SK-N-SH (cell line): ENCODE measurements around the gene UBC. TPM values are rescaled to one million over a fixed set of nuclear protein-coding genes. Genes with fewer than 3 reads are reported as not detected.

Experiments used
- CTCF ChIA-PET: fragments of 300-600, 350-600 bp; formaldehyde crosslinking; extraction: SDS; loops from one replicate; lab custom pipeline; 2021; lab: Yijun Ruan, JAX
- POLR2A ChIA-PET: fragments of 350-600 bp; sonication (Branson Sonifier 250); formaldehyde crosslinking; extraction: SDS; loops from one replicate; lab custom pipeline; 2020; ENCODE audit warnings: antibody characterized with exemption, inconsistent platforms; lab: Yijun Ruan, JAX
- DNase-seq: peaks from one replicate; pipeline ENCODE4 v3.0.0; 2012
- H2AFZ ChIP-seq: fragments of 200-600 bp; sonication (generic); 2 replicates; pipeline ENCODE4 v1.8.1; 2016; ENCODE audit warnings: antibody characterized with exemption, mild to moderate bottlenecking, low read depth
- H3F3A ChIP-seq: fragments of 200-600 bp; sonication (generic); replicated peaks from 2 replicates; pipeline ENCODE3; 2016; ENCODE audit warnings: antibody characterized with exemption, mild to moderate bottlenecking; ENCODE audit not compliant: insufficient read depth
- H3K27ac ChIP-seq, 2 experiments: fragments of 200-500 bp in 1 of 2; fragments of 200-600 bp in 1 of 2; sonication (Bioruptor generic) in 1 of 2; sonication (generic), shearing (Covaris generic) in 1 of 2; 2 replicates each; pipeline versions ENCODE4 v1.5.1 to v1.6.1; 2014 to 2016; ENCODE audit warnings: low read depth in 2 of 2, inconsistent platforms in 1 of 2, low read length in 1 of 2, mild to moderate bottlenecking in 1 of 2, mixed read lengths in 1 of 2
- H3K27me3 ChIP-seq: fragments of 200-600 bp; sonication (generic), shearing (Covaris generic); 2 replicates; pipeline ENCODE4 v1.6.1; 2016; ENCODE audit warnings: mixed run types; ENCODE audit not compliant: insufficient read depth
- H3K36me3 ChIP-seq, 2 experiments: fragments of 200-500 bp in 1 of 2; fragments of 200-600 bp in 1 of 2; sonication (Bioruptor generic) in 1 of 2; sonication (generic) in 1 of 2; replicated peaks in 1 of 2; 2 replicates each; pipeline versions ENCODE3 to v1.5.1; 2014 to 2016; ENCODE audit warnings: low read length in 1 of 2, mild to moderate bottlenecking in 1 of 2; ENCODE audit not compliant: insufficient read depth in 2 of 2, control insufficient read depth in 1 of 2
- H3K4me1 ChIP-seq, 2 experiments: fragments of 200-500 bp in 1 of 2; fragments of 200-600 bp in 1 of 2; sonication (Bioruptor generic) in 1 of 2; sonication (generic), shearing (Covaris generic) in 1 of 2; 2 replicates each; pipeline versions ENCODE4 v1.5.1 to v1.6.1; 2014 to 2016; ENCODE audit warnings: low read depth in 1 of 2, low read length in 1 of 2, mixed run types in 1 of 2; ENCODE audit not compliant: insufficient read depth in 2 of 2, control insufficient read depth in 1 of 2
- H3K4me2 ChIP-seq: fragments of 200-600 bp; sonication (generic), shearing (Covaris generic); 2 replicates; pipeline ENCODE4 v1.6.1; 2017; ENCODE audit warnings: mixed run types
- H3K4me3 ChIP-seq, 2 experiments: fragments of 200-500 bp in 1 of 2; fragments of 200-600 bp in 1 of 2; sonication (Bioruptor generic) in 1 of 2; sonication (generic), shearing (Covaris generic) in 1 of 2; 2 replicates each; pipeline versions ENCODE4 v1.5.1 to v1.8.1; 2014 to 2016; ENCODE audit warnings: low read depth in 2 of 2, inconsistent platforms in 1 of 2, low read length in 1 of 2, mild to moderate bottlenecking in 1 of 2, mixed read lengths in 1 of 2, moderate library complexity in 1 of 2
- H3K79me2 ChIP-seq: fragments of 200-600 bp; sonication (generic); 2 replicates; pipeline ENCODE4 v1.8.1; 2017; ENCODE audit warnings: mild to moderate bottlenecking; ENCODE audit not compliant: insufficient read depth
- H3K9ac ChIP-seq: fragments of 200-600 bp; sonication (generic); 2 replicates; pipeline ENCODE4 v1.6.1; 2017; ENCODE audit warnings: mixed run types
- H3K9me2 ChIP-seq: fragments of 200-600 bp; sonication (generic); 2 replicates; pipeline ENCODE4 v1.6.1; 2017; ENCODE audit warnings: mixed run types
- H3K9me3 ChIP-seq: fragments of 200-600 bp; sonication (generic); 2 replicates; pipeline ENCODE4 v1.6.1; 2017; ENCODE audit warnings: mixed run types, mild to moderate bottlenecking, moderate library complexity
- H4K20me1 ChIP-seq: fragments of 200-600 bp; sonication (generic); 2 replicates; pipeline ENCODE4 v1.6.1; 2017; ENCODE audit warnings: mild to moderate bottlenecking, mixed run types; ENCODE audit not compliant: insufficient read depth
- ELF1 ChIP-seq: IDR thresholded peaks from 2 replicates; pipeline ENCODE4 v1.4.0; 2012
- EP300 ChIP-seq, 2 experiments: IDR thresholded peaks; 2 replicates each; pipeline versions ENCODE4 v1.4.0 to v1.6.1; 2012; ENCODE audit warnings: borderline replicate concordance in 1 of 2, low read depth in 1 of 2, low read length in 1 of 2
- EZH2phosphoT487 ChIP-seq: fragments of 200-600 bp; sonication (generic); IDR thresholded peaks from 2 replicates; pipeline ENCODE4 v1.6.1; 2017; ENCODE audit warnings: low read depth, mixed run types, mild to moderate bottlenecking, antibody characterized with exemption, moderate library complexity, borderline replicate concordance
- FOSL2 ChIP-seq: IDR thresholded peaks from 2 replicates; pipeline ENCODE4 v1.4.0; 2012; ENCODE audit warnings: low read depth, mild to moderate bottlenecking, moderate library complexity, borderline replicate concordance
- FOXM1 ChIP-seq: IDR thresholded peaks from 2 replicates; pipeline ENCODE4 v1.4.0; 2012; ENCODE audit warnings: low read depth, mild to moderate bottlenecking
- GABPA ChIP-seq: IDR thresholded peaks from 2 replicates; pipeline ENCODE4 v1.4.0; 2012; ENCODE audit warnings: low read depth, mild to moderate bottlenecking
- GATA2 ChIP-seq: sonication (generic); formaldehyde crosslinking; IDR thresholded peaks from 2 replicates; pipeline ENCODE4 v1.5.0; 2020; ENCODE audit warnings: mild to moderate bottlenecking, missing genetic modification reagents
- JUND ChIP-seq: IDR thresholded peaks from 2 replicates; pipeline ENCODE4 v1.4.0; 2012
- MAX ChIP-seq: IDR thresholded peaks from 2 replicates; pipeline ENCODE4 v1.4.0; 2012; ENCODE audit warnings: low read depth
- MXI1 ChIP-seq: IDR thresholded peaks from 2 replicates; pipeline ENCODE4 v1.6.1; 2012; ENCODE audit warnings: mild to moderate bottlenecking, low read depth, low read length, improper control_type of control experiment
- NFIC ChIP-seq: IDR thresholded peaks from 2 replicates; pipeline ENCODE4 v1.4.0; 2012; ENCODE audit warnings: borderline replicate concordance
- NRF1 ChIP-seq: IDR thresholded peaks from 2 replicates; pipeline ENCODE4 v1.6.1; 2012; ENCODE audit warnings: low read depth, mild to moderate bottlenecking, low read length
- PBX3 ChIP-seq: IDR thresholded peaks from 2 replicates; pipeline ENCODE4; 2012
- RCOR1 ChIP-seq: fragments of 150-350 bp; IDR thresholded peaks from 2 replicates; pipeline ENCODE4 v1.6.1; 2017; ENCODE audit warnings: antibody characterized with exemption, low read length
- REST ChIP-seq: IDR thresholded peaks from 2 replicates; pipeline ENCODE4 v1.6.1; 2012; ENCODE audit warnings: mild to moderate bottlenecking, low read depth, low read length, moderate library complexity
- RFX5 ChIP-seq: IDR thresholded peaks from 2 replicates; pipeline ENCODE4 v1.6.1; 2012; ENCODE audit warnings: mild to moderate bottlenecking, improper control_type of control experiment, low read length
- RXRA ChIP-seq: IDR thresholded peaks from 2 replicates; pipeline ENCODE4 v1.4.0; 2012; ENCODE audit warnings: low read depth, mild to moderate bottlenecking, borderline replicate concordance
- SIN3A ChIP-seq: IDR thresholded peaks from 2 replicates; pipeline ENCODE4 v1.6.1; 2012; ENCODE audit warnings: low read depth, mild to moderate bottlenecking, low read length, moderate library complexity, borderline replicate concordance
- SMC3 ChIP-seq: IDR thresholded peaks from 2 replicates; pipeline ENCODE4 v1.6.1; 2012; ENCODE audit warnings: low read depth, low read length, improper control_type of control experiment
- TAF1 ChIP-seq: IDR thresholded peaks from 2 replicates; pipeline ENCODE4 v1.6.1; 2012; ENCODE audit warnings: low read depth, mild to moderate bottlenecking, low read length, moderate library complexity, borderline replicate concordance
- TCF12 ChIP-seq: IDR thresholded peaks from 2 replicates; pipeline ENCODE4 v1.4.0; 2012
- TEAD4 ChIP-seq: IDR thresholded peaks from 2 replicates; pipeline ENCODE4 v1.4.0; 2012; ENCODE audit warnings: mild to moderate bottlenecking, borderline replicate concordance; ENCODE audit not compliant: insufficient read depth
- USF1 ChIP-seq: IDR thresholded peaks from 2 replicates; pipeline ENCODE4 v1.4.0; 2012; ENCODE audit warnings: low read depth, borderline replicate concordance
- WGBS: methylation state at CpG from one replicate; pipeline ENCODE4 v1.1.6; 2017; ENCODE audit warnings: low lambda C conversion rate; 5-methylcytosine and 5-hydroxymethylcytosine counted together
- polyA plus RNA-seq, 3 experiments: library from polyadenylated mRNA; depleted of rRNA; stranded (reverse); fragments of >200 nt; gene quantifications; 2 replicates each; pipeline ENCODE4 v1.2.3, GENCODE V29; 2012

Gene UBC
- polyA plus RNA-seq, 1 of the 3 experiments (the other 2 are of a cell fraction): 1,327 TPM

GRCh38 chr12:124877423-124877822, 37.0 kb downstream of the UBC start:
- Histone ChIP-seq H3K9ac (no peak overlapping the region), H3K27me3 (no peaks in the 10 kb centered on the region), H3K4me1 (no peaks in the 10 kb centered on the region), H2AFZ (no peak overlapping the region), H3K4me3 (no peak overlapping the region), H3K79me2 (no peaks in the 10 kb centered on the region), H3K4me2 (no peak overlapping the region), H3K36me3 (no peaks in the 10 kb centered on the region), H3F3A (no peaks in the 10 kb centered on the region), H4K20me1 (no peaks in the 10 kb centered on the region), H3K27ac (no peak overlapping the region), H3K9me2 (no peaks in the 10 kb centered on the region), H3K9me3 (no peaks in the 10 kb centered on the region)
- POLR2A ChIA-PET: no interaction called here
- CTCF ChIA-PET: interaction anchor here (5.1 kb wide), 1 partner anchor 28 kb away, joined by 19 read pairs; no protein-coding TSS in a partner anchor
- no peak for DNase-seq
- TF ChIP-seq GATA2 (CRISPR knock-in tag): no peak
- TF ChIP-seq SMC3: no peak
- no peak for TF ChIP-seq ELF1
- TF ChIP-seq MAX: no peak
- no peak for TF ChIP-seq PBX3
- TF ChIP-seq NFIC: no peak
- TF ChIP-seq SIN3A: no peak
- WGBS: 65% methylated on average over 3 of the region's 3 CpGs

- H3K4me3 ChIP-seq: no peak overlapping the region
- H3K36me3 ChIP-seq: no peaks in the 10 kb centered on the region
- ChIA-PET POLR2A (no interaction called here), CTCF (no interaction called here)
- H3K9me2 ChIP-seq: no peaks in the 10 kb centered on the region
- H3K9me3 ChIP-seq: no peaks in the 10 kb centered on the region
- H3K27ac ChIP-seq: no peak overlapping the region
- H3K4me2 ChIP-seq: no peak overlapping the region
- H4K20me1 ChIP-seq: no peaks in the 10 kb centered on the region
- no peak overlapping the region for H3K9ac ChIP-seq
- H3K27me3 ChIP-seq: no peaks in the 10 kb centered on the region
- H2AFZ ChIP-seq: no peak overlapping the region
- H3F3A ChIP-seq: no peaks in the 10 kb centered on the region
- H3K4me1 ChIP-seq: no peaks in the 10 kb centered on the region; a peak in 1 of 4 replicates
- 86% methylated on average over 2 of the region's 2 CpGs for WGBS
- no peak for DNase-seq
- TF ChIP-seq TAF1 (no peak), USF1 (no peak), EP300 (IDR thresholded peaks at IDR 0.05; ENCODE audit: borderline replicate concordance in 1 of 2, low read depth in 1 of 2, low read length in 1 of 2) (no peak), RCOR1 (no peak), RXRA (no peak), TCF12 (no peak), FOSL2 (no peak), RFX5 (no peak), GATA2 (CRISPR knock-in tag) (no peak), REST (no peak), TEAD4 (no peak), MXI1 (no peak), GABPA (no peak), NRF1 (no peak), NFIC (no peak), FOXM1 (no peak), SIN3A (no peak), JUND (no peak), EZH2phosphoT487 (no peak), ELF1 (no peak)
- H3K79me2 ChIP-seq: no peaks in the 10 kb centered on the region
These were observed 38.3 kb downstream of the UBC start for GRCh38 chr12:124876171-124876570.
